ENCODE measurements around the gene XRCC5. TPM values are rescaled to one million over a fixed set of nuclear protein-coding genes. Genes with fewer than 3 reads are reported as not detected.

XRCC5 gene
- total and polyA plus RNA-seq, 2 of the 8 experiments (the other 6 are each of a cell fraction or from before 2014, with no cell fraction given): 308 to 644 TPM

DNA sequence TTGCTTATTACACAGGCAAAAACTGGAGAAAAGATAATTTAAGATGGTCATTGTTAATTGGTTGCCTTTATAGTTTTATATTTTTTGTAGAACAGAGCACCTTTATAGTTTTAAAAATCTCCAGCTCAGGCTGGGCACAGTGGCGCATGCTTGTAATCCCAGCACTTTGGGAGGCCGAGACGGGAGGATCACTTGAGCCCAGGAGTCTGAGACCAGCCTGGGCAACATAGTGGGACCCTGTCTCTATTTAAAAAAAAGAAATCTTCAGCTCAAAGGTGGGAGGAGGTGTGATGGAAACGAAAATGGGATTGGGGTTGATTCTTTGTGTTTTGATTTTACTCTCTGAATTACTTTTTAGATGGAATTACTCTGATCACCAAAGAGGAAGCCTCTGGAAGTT is 85.4 kb downstream of the XRCC5 start:
- Histone ChIP-seq H4K8ac (ENCODE audit: extremely low read depth, insufficient read depth, low read length) (no peak overlapping the region), H3K4ac (replicated peaks; ENCODE audit: insufficient read length, low read depth, low read length) (no peak overlapping the region), H3K56ac (replicated peaks; ENCODE audit: insufficient read length, low read depth, low read length) (no peak overlapping the region), H3K18ac (ENCODE audit: extremely low read depth, low read length) (no peak overlapping the region), H2BK5ac (ENCODE audit: low read depth, low read length) (no peak overlapping the region), H3K23me2 (ENCODE audit: low read depth, low read length) (no peaks in the 10 kb centered on the region), H4K5ac (ENCODE audit: insufficient read length, low read depth, low read length) (no peak overlapping the region), H2AFZ (ENCODE audit: low read length) (no peak overlapping the region), H2BK20ac (ENCODE audit: low read length) (no peak overlapping the region), H3K79me2 (ENCODE audit: control insufficient read depth in 1 of 2, insufficient read depth in 2 of 2, low read length in 2 of 2) (peaks cover 0 to 7% of the 10 kb centered on the region in 2 experiments; a peak in 3 of 4 replicates), H3K27me3 (replicated peaks in 1 of 4; ENCODE audit: control insufficient read depth in 3 of 4, extremely low read depth in 1 of 4, insufficient read depth in 3 of 4, low read length in 3 of 4) (no peaks in the 10 kb centered on the region), H3K9me3 (ENCODE audit: insufficient read depth in 2 of 2, low read depth in 1 of 2, low read length in 1 of 2) (no peaks in the 10 kb centered on the region), H3K4me3 (ENCODE audit: extremely low read depth in 1 of 4, insufficient read depth in 2 of 4, low read depth in 3 of 4, low read length in 4 of 4) (no peak overlapping the region), H3K79me1 (ENCODE audit: low read depth, low read length) (no peaks in the 10 kb centered on the region; the same call in 1 of the 2 replicates), H3K4me2 (ENCODE audit: insufficient read depth in 1 of 2, low read depth in 2 of 2, low read length in 2 of 2) (no peak overlapping the region), H3K36me3 (ENCODE audit: control insufficient read depth in 2 of 4, insufficient read depth in 4 of 4, low read length in 3 of 4) (peaks cover 6 to 90% (median 48%) of the 10 kb centered on the region in 4 experiments), H2AK5ac (ENCODE audit: low read depth, low read length) (no peak overlapping the region), H2BK12ac (ENCODE audit: low read depth, low read length) (no peak overlapping the region), H2BK15ac (ENCODE audit: low read length) (no peak overlapping the region), H3K23ac (ENCODE audit: insufficient read length) (no peak overlapping the region), H2BK120ac (replicated peaks; ENCODE audit: low read depth, low read length) (no peak overlapping the region), H3K27ac (ENCODE audit: low read depth, low read length) (no peak overlapping the region), H4K20me1 (replicated peaks in 1 of 2; ENCODE audit: control insufficient read depth in 1 of 2, insufficient read depth in 2 of 2, low read length in 2 of 2) (peaks cover 2 to 3% of the 10 kb centered on the region in 2 experiments), H4K91ac (replicated peaks; ENCODE audit: insufficient read length, low read length) (no peak overlapping the region), H3K14ac (ENCODE audit: insufficient read length) (no peak overlapping the region), H3K4me1 (replicated peaks in 1 of 4; ENCODE audit: control insufficient read depth in 3 of 4, insufficient read depth in 4 of 4, low read length in 3 of 4) (peaks cover 0 to 9% (median 5%) of the 10 kb centered on the region in 4 experiments; a peak in 5 of 7 replicates), H3K9ac (replicated peaks in 1 of 4; ENCODE audit: extremely low read depth in 1 of 4, low read depth in 3 of 4, low read length in 3 of 4) (no peak overlapping the region)
- 84 to 100% methylated on average over 1 to 4 of the region's 4 CpGs for WGBS, 2 experiments (ENCODE audit: extremely low coverage in 1 of 2, insufficient coverage in 1 of 2, insufficient read length in 1 of 2, insufficient replicate concordance in 2 of 2, low coverage in 1 of 2, low lambda C conversion rate in 2 of 2, missing lambda C conversion rate in 1 of 2)
- ChIA-PET POLR2A (ENCODE audit: partially characterized antibody) (no interaction called here), CTCF (ENCODE audit: partially characterized antibody) (interaction anchor here (0.7 to 1.6 kb wide), 3 partner anchors 11 to 210 kb away, joined by 3 to 6 read pairs (median 5); no protein-coding TSS in a partner anchor)
- no peak for DNase-seq (ENCODE audit: low read depth in 1 of 2, low spot score in 2 of 2)
- TF ChIP-seq KDM1A (IDR thresholded peaks at IDR 0.05; ENCODE audit: borderline replicate concordance, low read length) (peak; percentile 72), SUZ12 (IDR thresholded peaks at IDR 0.05; ENCODE audit: low read length) (no peak)
- no peak for FAIRE-seq

All from H1 (cell line).